Hindlimb muscle (tissue), 1 donor: ENCODE data around the gene NFIC. TPM values are rescaled to one million over a fixed set of nuclear protein-coding genes. Genes with fewer than 3 reads are reported as not detected.

Experiments
- DNase-seq: peaks from one replicate; pipeline ENCODE4 v3.0.0-alpha.2; 2013
- polyA plus RNA-seq: library from polyadenylated mRNA; unstranded; fragments of 120-200 nt; gene quantifications from one replicate; pipeline ENCODE4 v1.2.1, GENCODE V29; 2013; ENCODE audit not compliant: insufficient read length

NFIC gene
- polyA plus RNA-seq, 1 donor: 51.4 TPM

DNA sequence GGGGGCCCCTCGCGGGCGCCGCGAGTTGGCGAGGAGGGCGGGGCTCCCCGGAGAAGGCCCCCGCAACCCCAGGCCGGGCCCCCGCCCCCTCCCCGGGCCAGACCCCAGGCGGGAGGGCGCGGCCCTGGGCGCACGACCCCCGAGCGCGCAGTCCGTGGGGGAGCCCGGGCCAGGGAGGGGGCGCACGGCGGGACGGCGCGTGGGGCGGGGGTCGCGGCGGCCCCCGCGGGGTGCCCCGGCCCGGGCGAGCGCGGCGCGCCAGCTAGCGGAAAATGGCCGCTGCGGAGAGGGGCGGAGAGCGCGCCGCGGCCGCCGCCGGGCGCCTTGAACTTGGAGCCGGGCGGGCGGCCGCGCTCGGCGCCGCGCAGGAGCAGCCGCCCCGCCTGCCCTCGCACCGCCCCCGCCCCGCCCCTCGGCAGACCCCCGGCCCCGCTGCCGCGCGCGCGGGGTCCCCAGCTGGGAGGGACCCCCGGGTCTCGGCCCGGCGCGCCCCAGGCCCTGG is 6.4 kb upstream of the NFIC start:
- no peak for DNase-seq

- DNase-seq: no peak
These were observed 5.7 kb upstream of the NFIC start for GRCh38 chr19:3360421-3361383.

GRCh38 chr19:3361384-3362216 is 4.8 kb upstream of the NFIC start:
- DNase-seq: no peak

DNA sequence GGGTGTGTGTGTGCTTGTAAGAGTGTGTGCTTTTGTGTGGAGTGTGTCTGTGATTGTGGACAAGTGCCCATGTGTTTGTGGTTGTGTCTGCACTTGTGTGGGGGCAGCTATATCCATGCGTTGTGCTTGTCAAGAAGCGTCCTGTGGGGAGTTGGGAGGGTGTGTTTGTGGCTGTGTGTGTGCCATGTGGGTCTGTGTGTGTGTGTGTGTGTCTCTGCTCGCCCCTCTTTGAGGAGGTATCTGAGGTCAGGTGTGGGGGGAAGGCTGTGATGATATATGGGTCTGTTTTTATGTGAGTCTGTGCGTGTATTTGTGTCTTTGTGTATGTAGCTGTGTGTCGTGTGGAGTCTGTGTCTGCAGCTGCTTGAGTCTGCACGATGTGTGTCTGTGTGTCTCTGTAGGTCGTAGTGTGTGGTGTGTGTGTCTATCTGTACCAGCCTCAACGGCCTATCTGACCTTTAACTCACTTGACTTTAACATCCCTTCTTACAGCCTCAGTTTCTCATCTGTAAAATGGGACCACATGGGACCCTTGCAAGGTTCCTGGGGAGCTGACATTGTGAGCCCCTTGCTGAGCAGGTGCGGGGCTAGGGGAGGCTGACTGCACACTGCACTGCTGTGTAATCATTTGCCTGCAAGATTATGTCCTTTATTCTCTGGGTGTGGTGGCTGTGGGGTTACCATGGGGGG is 4.0 kb upstream of the NFIC start:
- no peak for DNase-seq

GRCh38 chr19:3363841-3364500 is 2.4 kb upstream of the NFIC start:
- DNase-seq: no peak

DNA sequence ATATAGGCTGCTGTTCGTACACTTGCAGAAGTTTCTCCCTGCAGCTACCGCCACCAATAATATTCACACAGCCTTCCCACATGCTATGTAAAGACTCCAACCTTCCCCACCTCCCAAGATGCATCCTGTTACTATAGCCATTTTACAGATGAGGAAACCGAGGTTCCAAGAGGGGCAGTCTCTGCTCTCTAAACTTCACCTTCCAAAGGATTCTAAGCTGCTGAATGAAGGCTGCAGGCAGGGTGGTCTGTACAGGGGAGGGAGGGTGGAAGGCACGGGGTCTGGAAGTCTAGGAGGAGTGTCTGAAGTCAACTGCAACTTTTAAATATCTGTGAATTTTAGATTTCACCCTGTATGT is 1.9 kb upstream of the NFIC start:
- no peak for DNase-seq

- DNase-seq: no peak
These were observed 1.1 kb upstream of the NFIC start for GRCh38 chr19:3365093-3365835.

- no peak for DNase-seq
These were observed 607 bp downstream of the NFIC start for GRCh38 chr19:3366753-3367627.

GRCh38 chr19:3367628-3368440 is 1.5 kb downstream of the NFIC start:
- DNase-seq: no peak

GRCh38 chr19:3368441-3368795 is 2.0 kb downstream of the NFIC start:
- DNase-seq: no peak

- no peak for DNase-seq
These were observed 2.5 kb downstream of the NFIC start for GRCh38 chr19:3368848-3369336.

DNA sequence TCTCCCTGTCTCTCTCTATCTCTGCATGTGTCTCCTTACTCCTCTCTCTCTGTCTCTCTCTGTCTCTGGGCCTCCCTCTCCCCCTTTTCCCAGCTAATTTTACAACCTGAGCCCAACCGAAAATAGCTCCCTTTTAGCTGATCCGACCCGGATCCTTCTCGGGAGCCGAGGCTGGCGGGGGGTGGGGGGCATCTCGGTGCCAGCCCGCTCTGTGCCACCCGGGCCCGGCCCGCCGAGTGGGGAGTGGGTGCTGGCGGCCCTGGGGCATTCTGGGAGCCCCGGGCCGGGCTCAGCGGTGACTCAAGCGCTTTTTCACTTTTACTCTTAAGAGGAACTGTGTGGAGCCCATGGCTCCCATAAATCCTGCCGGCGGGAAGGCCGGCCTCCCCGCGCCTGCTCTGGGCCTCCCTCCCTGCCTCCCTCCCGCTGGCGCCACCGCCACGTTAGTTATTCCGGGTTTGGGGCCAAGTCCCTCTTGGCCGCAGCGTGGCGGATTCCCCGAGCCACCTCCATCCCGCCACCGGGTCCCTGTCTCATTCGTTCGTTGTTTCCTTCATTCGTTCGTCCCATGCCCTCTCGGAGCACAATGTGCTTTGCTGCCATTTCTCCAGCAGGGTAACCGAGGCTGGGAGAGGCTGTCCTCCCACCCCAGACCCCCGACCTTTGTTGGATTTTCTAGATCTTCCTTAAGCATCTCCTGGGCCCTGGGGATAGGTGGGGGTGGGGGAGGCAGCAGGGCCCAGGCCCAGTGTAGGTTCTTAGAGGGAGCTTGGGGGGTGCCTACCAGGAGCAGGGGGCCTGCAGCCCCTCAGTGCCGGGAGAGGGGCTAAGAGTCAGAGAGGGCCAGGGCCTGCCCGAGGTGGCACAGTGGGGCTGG is 3.2 kb downstream of the NFIC start:
- peak; percentile 72 for DNase-seq

- DNase-seq: no peak
These were observed 3.9 kb downstream of the NFIC start for GRCh38 chr19:3370214-3370720.

DNA sequence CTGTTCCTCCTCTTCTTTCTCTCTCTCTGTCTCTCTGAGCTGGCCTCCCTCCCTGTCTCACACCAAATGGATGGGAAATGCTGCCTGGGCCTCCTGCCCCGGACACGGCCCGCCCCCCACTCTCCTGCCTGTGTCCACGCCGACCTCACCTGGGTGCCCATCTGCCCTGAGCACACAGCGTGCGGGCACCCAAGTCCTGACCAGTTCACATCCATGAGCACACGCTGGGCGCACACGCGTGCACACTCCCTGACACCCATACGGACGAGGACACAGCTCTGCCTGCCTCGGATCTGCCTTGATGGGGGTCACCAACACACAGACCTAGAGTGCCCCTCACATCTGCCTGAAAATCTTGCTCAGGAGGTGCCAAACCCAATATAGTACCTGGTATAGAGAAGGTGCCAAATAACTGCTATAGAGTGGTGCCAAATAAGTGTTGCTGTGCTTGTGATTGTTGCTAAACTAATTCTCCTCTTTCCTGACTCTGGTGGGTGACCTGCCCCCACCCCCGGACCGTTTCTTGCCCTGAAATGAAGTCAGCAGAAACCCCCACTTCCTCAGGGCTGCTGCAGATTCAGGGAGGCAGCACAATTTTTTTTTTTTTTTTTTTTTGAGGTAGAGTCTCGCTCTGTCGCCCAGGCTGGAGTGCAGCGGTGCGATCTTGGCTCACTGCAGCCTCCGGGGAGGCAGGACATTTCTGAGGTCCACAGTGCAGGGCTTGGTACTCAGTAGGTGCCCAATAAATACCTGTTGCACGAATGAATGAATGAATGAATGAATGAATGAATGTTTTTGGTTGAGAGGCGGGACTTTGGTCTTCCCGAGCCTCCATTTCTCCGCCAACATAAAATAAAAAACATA is 4.6 kb downstream of the NFIC start:
- DNase-seq: no peak

- no peak for DNase-seq
These were observed 6.0 kb downstream of the NFIC start for GRCh38 chr19:3372413-3372812.

DNA sequence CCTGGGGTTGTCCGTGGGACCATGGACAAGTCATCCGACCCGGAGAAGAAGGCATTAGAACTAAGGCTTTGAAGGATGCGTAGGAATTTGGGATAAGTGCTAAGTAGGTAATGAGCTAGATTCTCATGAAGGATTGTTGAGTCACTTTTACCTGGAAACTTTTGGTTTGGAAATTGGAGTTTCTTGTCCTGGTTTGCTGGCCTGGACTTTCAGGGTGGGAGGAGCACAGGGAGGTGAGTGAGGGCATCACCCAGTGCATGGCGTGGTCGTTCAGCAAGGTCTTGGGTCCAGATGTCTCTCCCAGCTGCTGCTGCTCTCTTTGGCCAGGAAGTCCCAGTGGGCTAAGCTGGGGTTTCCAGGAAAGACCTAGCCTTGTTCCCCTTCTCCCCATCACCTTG is 7.6 kb downstream of the NFIC start:
- DNase-seq: no peak
